GM21360 (cell line): ENCODE measurements around the gene ZNF543.
"Not testable (repeated sequence)": the region's sequence is repeated elsewhere in the genome, so short reads cannot be mapped to it uniquely, and the experiment has no call there.

ENCODE experiments used
- ATAC-seq: cut with Tn5 transposase; IDR thresholded peaks from one replicate; pipeline ENCODE4 v1.9.1; 2021; ENCODE audit warnings: mild to moderate bottlenecking, moderate library complexity; ENCODE audit not compliant: unreplicated experiment

The ZNF543 gene

GRCh38 chr19:57320180-57321084 is at the start of gene ZNF543:
TSS of gene ZNF543 (plus strand) at chr19:57320472. CDS start at chr19:57320854, 382 bp downstream.
- ATAC-seq = peak; percentile 85

GRCh38 chr19:57271280-57271679 is 49.0 kb upstream of the ZNF543 start:
- ATAC-seq = no peak

GRCh38 chr19:57273014-57273413 is 47.3 kb upstream of the ZNF543 start:
- no peak for ATAC-seq

- no peak for ATAC-seq
Observed at GRCh38 chr19:57276430-57276829, 43.8 kb upstream of the ZNF543 start.

- not testable (repeated sequence) for ATAC-seq
Observed at GRCh38 chr19:57278481-57278880, 41.8 kb upstream of the ZNF543 start.

- peak; percentile 63 for ATAC-seq
Observed at GRCh38 chr19:57279418-57280164, 40.7 kb upstream of the ZNF543 start.

GRCh38 chr19:57280165-57280961 is 39.9 kb upstream of the ZNF543 start, which contains the start of gene ZNF460:
TSS of gene ZNF460 (plus strand) at chr19:57280485. CDS start at chr19:57280807, 322 bp downstream.
- ATAC-seq = peak; percentile 71

DNA sequence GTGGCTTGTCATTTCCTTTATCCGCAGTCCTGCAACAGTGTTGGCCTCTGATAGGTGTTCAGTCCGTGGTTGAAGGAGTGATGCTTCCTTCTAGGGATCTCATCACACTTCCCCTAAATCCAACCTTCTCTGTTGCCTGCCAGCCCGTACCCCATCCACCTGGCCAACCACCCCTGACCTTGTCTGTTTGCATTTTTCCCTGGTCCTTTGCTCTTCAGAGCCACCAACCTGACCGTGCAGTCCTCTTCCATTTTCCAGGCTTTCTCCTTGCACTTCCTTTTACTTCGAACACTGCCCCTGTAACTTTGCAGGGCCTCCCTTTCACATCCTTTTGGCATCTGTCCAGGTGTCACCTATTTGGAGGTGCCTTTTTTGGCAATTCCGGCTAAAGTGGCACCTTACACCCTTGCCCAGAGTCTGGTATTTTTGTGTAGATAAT is 39.3 kb upstream of the ZNF543 start:
- ATAC-seq = no peak

DNA sequence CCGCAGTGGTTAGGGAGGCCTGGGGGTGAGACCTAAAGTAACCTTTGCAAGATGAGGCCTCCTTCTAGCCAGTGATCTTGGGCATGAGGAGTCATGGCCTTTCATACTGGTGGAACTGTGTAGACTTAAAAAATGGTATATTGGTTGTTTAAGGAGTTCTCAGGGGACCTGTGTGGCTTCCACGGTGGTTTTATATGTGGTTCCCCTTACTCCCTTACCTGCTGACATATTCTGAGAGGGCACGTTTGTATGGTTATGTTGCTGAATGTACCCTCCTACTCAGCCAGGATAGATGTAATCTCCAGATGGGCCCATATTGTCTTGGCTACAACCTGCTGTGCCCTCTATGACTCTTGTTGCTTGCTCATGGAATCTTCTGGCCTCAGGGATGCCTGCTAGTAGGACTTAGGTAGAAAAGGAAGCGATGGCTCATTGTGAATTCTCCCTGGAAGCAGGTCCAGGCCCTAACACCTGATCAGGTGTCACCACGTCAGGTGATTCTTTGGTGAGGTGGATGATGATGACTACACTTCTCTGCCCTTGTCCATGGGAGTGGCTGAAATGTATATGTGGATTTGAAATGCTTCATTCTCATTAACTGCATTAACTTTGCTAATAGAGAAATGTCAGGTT is 38.1 kb upstream of the ZNF543 start:
- ATAC-seq = no peak

DNA sequence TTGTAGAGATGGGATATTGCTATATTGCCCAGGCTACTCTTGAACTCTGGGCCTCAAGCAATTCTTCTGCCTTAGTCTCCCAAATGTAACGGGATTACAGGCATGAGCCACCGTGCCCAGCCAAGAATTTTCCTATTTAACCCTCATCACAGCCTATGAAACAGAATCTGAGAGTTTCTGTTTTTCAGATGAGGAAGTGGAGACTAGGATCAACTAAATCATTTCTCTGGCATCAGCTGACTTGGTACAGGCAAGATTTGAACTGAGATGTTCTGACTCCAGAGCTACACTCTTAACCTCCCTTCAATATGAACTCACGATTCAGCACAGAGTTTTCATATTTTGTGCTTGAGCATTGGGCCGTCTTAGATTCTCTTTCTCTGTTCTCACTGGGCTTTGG is 31.9 kb upstream of the ZNF543 start:
- ATAC-seq = no peak

DNA sequence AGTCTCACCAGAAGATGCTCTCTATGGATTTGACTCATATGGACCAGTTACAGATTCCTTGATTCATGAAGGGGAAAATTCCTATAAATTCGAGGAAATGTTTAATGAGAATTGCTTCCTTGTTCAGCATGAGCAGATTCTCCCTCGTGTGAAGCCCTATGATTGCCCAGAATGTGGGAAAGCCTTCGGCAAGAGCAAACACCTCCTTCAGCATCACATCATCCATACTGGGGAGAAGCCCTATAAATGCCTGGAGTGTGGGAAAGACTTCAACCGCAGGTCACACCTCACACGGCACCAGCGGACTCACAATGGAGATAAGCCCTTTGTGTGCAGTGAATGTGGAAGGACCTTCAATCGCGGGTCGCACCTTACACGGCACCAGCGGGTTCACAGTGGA is 29.3 kb upstream of the ZNF543 start:
- no peak for ATAC-seq

- ATAC-seq = no peak
Observed at GRCh38 chr19:57292547-57292946, 27.7 kb upstream of the ZNF543 start.

DNA sequence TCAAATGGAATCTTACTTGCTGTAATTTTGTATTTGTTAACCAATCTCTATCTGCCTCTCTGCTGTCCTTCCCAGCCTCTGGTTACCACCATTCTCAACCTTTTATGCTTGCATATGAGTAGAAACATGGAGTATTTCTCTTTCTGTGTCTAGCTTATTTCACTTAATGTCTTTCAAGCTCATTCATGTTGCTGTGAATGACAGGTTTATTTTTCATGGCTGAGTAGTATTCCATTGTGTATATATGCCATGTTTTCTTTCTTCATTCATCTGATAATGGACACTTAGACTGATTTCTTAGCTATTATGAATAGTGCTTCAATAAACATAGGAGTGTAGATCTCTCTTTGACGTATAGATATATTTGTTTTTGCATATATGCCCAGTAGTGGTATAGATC is 26.6 kb upstream of the ZNF543 start:
- ATAC-seq = no peak

DNA sequence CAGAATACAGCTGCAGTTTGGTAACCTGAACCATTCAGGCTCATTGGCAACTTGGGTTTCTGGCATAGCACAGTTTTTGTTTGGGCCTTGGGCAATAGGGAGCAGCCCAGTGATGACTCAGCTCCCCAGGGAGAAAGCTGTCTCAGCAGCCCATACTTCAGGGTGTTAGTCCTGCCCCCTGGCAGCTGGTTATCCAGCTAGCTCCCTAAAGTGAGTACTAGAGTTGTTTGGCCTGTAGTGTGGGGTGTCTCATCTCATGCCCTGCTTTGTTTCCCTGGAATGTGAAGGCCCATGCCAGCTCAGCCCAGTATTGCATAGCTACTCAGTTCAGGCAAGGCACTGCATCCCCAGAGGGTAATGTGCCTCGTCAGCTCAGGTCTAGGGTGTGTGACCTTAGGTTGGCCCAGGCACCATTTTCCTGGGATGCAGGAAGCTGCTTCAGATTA is 18.2 kb upstream of the ZNF543 start:
- no peak for ATAC-seq

DNA sequence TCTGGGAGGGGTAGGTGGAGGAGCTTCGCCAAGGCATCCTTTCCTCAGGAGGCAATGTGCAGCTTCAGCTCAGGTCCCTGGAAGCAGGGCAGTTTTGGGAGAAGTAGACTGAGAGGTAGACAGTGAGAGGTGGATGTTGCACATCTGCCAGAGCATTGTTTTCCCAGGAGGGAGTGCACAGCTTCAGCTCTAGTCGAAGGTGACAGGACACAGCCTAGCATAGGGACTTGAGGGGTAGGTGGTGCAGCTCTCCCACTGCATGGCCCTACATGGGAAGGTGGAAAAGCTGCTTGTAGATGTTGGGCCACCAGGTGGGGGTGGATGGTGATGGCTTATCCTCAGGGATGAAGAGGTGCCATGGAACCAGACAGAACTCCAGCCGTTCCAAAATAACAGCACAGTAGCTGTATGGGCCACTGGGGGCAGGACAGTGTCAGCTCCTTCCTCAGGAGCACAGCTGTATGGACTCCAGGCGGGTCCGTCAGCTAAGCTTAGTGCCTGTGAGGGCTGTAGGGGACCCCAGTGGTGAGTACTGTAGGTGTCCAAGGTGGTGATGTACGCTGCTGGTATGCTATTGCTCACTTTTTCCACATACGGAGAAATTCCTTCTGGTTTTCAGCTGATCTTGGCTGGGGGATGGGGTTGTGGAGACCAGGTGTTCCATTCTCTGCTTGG is 17.4 kb upstream of the ZNF543 start:
- ATAC-seq = no peak

DNA sequence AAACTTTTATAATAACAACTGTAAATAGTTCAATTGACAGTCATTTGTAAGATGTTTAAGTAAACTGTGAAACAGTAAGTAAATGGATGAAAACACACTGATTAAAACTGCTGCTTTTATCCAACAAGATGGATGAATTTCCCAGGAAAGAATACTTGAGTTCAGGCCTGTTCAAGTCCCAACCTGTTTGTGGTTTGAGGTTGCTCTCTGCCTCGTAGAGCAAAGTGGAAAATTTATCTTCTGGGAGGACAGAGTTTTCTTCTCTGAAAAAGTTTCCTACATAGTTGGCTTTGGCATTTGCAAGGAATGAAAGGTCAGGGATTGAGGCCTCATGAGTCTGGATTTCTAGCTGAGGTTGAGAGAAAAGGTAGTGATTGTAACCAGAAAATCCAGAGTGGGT is 15.2 kb upstream of the ZNF543 start:
- ATAC-seq = no peak

DNA sequence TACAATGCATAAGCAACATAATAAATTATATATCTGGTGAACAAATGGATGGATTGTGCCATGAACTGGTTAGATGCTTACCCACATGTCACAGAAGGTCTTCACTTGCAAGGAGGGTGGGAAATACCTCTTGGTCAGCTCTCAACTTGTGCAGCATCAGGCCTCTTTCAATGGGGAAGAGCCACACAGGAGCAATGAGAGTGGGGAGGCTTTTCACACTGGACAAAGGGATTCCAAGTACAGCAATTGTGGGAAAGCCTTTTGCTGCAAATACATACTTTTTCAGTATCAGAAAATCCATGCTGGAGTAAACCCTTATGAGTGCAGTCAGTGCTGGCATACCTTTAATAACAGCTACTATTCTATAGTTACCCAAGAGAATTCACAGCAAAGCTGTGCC is 11.8 kb upstream of the ZNF543 start:
- ATAC-seq = no peak

DNA sequence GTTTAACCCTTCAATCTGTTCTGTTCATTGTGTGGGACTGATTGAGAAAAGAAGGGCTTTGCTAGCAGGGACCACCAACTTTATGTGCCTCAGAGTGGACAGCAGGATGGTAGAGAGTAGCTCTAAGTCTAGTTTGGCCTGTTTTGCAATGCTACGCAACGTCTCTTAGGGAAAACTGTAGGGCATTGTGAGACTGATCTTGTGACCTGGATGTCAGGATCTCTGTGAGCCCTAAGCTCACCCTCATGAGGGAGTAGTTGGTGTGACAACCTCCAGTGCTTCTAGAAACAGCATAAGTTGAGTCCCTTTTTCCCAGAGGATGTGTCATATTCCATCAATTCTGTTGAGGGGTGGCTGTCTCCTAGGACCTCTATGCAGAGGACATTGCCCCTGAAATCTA is 9.5 kb upstream of the ZNF543 start:
- no peak for ATAC-seq

DNA sequence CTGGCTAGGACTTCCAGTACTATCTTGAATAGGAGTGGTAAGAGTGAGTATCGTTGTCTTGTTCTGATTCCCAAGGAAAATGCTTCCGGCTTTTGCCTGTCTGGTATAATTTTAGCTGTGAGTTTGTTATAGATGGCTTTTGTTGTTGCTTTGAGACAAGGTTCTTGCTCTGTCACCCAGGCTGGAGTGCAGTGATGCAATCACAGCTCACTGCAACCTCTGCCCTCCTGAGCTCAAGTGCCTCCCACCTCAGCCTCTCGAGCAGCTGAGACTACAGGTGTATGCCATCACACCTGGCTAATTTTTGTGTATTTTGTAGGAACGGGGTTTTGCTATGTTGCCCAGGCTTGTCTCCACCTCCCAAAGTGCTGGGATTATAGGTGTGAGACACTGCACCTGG is 6.1 kb upstream of the ZNF543 start:
- ATAC-seq = no peak

DNA sequence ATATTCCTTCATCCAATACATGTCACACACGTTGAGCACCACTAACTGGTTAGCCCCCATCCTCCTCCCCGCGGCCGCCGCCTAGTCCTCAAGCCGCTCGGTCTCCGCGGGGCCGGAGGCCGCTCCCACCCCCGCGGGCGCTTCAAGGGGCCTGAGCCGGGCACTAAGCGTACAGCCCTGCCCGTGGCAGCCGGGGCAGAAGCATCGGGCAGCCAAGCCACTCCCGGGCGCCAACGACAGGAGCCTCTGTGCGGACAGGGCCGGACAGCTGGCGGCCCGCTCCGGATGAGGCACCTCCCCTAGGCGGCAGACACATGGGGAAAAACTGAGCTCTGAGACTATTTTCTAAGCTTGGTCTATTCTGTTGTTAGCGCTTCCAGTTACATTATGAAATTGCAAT is 2.8 kb upstream of the ZNF543 start:
- ATAC-seq = no peak
